Measurements from ENCODE around the gene OPCML. TPM values are rescaled to one million over a fixed set of nuclear protein-coding genes. Genes with fewer than 3 reads are reported as not detected.
A peak's percentile ranks its signal among the peaks of the same experiment; 100 is the strongest.

OPCML gene
- total and polyA plus RNA-seq, 12 donors, result under 0.01 to 1.2 (median 0.39) TPM

DNA sequence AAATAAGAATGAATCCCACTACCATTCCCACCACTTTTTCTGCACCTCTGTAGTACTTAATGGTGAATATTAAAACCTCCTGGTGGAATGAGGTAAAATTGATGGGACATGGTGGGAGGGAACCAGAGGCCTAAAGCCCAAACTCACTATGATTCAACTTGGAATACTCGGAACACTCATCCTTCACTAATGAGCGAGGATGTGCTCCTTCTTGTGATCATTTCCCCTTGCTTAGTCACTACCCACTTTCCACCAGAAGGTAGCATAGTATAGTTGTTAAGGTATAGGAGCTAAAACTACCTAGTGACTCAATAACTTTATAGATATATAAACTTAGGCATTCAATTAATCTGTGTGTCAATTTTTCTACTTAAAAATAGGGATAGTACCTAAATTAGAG lies 728.9 kb downstream of the OPCML start:
- Histone ChIP-seq H3K4me3 (no peak overlapping the region), H3K27me3 (peaks cover 0 to 4% (median 0%) of the 10 kb centered on the region in 7 donors), H3K27ac (no peak overlapping the region), H3K9me3 (peaks cover 0 to 31% (median 5%) of the 10 kb centered on the region in 11 donors), H3K36me3 (no peaks in the 10 kb centered on the region), H3K4me1 (no peaks in the 10 kb centered on the region)
- 90 to 93% methylated on average over 2 of the region's 2 CpGs for WGBS, 2 donors
- TF ChIP-seq, protein P1, sequence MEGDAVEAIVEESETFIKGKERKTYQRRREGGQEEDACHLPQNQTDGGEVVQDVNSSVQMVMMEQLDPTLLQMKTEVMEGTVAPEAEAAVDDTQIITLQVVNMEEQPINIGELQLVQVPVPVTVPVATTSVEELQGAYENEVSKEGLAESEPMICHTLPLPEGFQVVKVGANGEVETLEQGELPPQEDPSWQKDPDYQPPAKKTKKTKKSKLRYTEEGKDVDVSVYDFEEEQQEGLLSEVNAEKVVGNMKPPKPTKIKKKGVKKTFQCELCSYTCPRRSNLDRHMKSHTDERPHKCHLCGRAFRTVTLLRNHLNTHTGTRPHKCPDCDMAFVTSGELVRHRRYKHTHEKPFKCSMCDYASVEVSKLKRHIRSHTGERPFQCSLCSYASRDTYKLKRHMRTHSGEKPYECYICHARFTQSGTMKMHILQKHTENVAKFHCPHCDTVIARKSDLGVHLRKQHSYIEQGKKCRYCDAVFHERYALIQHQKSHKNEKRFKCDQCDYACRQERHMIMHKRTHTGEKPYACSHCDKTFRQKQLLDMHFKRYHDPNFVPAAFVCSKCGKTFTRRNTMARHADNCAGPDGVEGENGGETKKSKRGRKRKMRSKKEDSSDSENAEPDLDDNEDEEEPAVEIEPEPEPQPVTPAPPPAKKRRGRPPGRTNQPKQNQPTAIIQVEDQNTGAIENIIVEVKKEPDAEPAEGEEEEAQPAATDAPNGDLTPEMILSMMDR (IDR thresholded peaks at IDR 0.05), result no peak
- no peak for DNase-seq
- intact Hi-C loops (cut with DNase I), result no loop called here
- ATAC-seq, result no peak

DNA sequence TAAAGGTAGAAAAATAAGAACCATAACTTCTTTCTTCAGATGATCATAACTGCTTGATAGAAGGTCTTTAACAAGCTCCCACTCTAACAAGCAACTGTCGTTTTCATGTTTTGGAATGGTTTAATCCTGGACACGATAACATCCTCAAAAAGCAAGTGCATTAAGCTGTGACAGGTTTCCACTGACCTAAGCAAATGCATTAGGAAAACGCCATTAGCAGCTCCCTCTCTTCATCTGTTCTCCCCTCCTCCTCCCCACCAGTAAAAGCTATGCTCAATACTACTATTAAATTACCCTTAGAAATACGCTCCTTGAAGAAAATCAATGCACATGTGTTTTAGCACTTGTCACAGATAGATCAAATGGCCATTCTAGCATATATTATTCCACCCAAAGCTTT lies 729.4 kb downstream of the OPCML start:
- peaks cover 0 to 34% (median 5%) of the 10 kb centered on the region in 11 donors for H3K9me3 ChIP-seq
- H3K4me1 ChIP-seq, result no peaks in the 10 kb centered on the region
- ATAC-seq (no peak), DNase-seq (no peak)
- WGBS, 2 donors, result 85 to 93% methylated on average over 4 of the region's 4 CpGs
- intact Hi-C loops (cut with DNase I), result no loop called here
- no peak overlapping the region for H3K4me3 ChIP-seq
- H3K36me3 ChIP-seq, result no peaks in the 10 kb centered on the region
- TF ChIP-seq, protein P1 (IDR thresholded peaks at IDR 0.05), result no peak
- no peak overlapping the region for H3K27ac ChIP-seq
- H3K27me3 ChIP-seq, result peaks cover 0 to 4% (median 0%) of the 10 kb centered on the region in 7 donors

DNA sequence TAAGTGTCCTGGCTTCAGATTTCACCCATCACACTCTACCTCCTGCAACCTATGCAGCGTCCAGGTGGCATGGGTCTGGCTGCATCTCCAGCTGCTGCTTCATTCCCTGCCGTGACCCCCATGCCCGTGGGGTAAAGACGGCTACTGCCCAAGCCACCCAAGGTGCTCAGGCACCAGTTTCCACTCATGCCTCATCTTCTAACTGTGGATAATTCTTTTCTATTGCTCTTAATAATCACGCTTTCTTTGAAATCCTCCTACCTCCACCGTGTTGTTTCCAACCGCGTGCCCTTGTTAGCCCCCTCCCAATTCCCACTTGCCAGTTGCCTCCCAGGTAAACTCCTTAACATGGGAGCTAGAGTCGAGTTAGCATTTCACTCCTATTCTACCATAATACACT lies 738.5 kb downstream of the OPCML start:
- Histone ChIP-seq H3K27me3 (peaks cover 0 to 28% (median 4%) of the 10 kb centered on the region in 7 donors), H3K4me3 (no peak overlapping the region), H3K9me3 (peaks cover 0 to 7% (median 0%) of the 10 kb centered on the region in 11 donors), H3K4me1 (no peaks in the 10 kb centered on the region), H3K27ac (no peak overlapping the region), H3K36me3 (no peaks in the 10 kb centered on the region)
- WGBS, 2 donors, result 85 to 87% methylated on average over 9 of the region's 9 CpGs
- ATAC-seq (no peak), DNase-seq (no peak)
- TF ChIP-seq, protein P1 (IDR thresholded peaks at IDR 0.05), result no peak
- intact Hi-C loops (cut with DNase I), result no loop called here

DNA sequence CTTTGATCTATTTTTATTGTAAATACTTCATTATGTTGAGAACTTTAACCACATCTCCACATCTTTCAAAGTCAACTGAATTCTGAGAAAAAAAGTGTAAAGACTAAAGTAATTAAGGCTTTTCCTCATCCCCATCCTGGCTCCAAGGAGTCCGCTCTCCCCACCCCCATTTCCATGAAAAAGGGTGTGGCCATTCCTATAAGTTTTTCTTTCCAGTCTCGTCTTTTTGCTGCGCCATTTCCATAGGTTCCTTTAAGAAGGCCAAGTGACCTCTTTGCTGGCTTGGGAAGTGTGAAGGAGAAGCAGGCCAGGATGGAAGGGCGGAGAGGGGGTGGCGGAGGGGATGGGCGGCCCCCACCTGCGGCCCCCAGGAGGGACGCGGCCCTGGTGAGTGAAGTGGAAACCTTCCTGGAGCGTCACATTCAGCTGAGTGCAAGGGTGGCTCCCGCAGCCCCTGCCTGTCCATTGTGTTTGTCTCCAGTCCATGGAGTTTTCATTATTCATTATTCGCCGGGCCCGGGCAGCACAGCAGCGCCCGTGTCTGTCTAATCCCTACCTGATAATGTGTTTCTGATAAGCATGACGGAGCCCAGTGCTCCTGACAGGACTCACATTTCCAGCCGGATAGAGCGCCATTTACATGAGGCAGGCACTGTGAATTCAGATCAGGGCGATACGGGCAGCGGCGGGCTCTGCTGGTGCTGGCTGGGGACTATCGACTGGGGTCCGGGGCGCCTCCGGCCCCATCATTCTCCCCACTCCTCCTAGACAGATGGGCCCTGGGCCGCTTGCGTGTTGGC lies 739.8 kb downstream of the OPCML start:
- WGBS, 2 donors, result 29 to 30% methylated on average over 29 of the region's 29 CpGs
- H3K36me3 ChIP-seq, result no peaks in the 10 kb centered on the region
- no peak for DNase-seq
- peak in 1 of 8 donors; percentile 27 for ATAC-seq
- no peaks in the 10 kb centered on the region for H3K4me1 ChIP-seq
- intact Hi-C loops (cut with DNase I), result no loop called here
- H3K27me3 ChIP-seq, result peaks cover 0 to 28% (median 4%) of the 10 kb centered on the region in 7 donors
- no peak overlapping the region for H3K4me3 ChIP-seq
- H3K9me3 ChIP-seq, result no peaks in the 10 kb centered on the region
- TF ChIP-seq, protein P1 (IDR thresholded peaks at IDR 0.05), result no peak
- no peak overlapping the region for H3K27ac ChIP-seq
